H1 (cell line): ENCODE data around the gene GRM4. TPM values are rescaled to one million over a fixed set of nuclear protein-coding genes. Genes with fewer than 3 reads are reported as not detected.
A peak's percentile ranks its signal among the peaks of the same experiment; 100 is the strongest.

Experiments used
- CTCF ChIA-PET: fragments of 300-600 bp; sonication (Branson Sonifier 250); formaldehyde crosslinking; loops from one replicate; lab custom pipeline; 2021; ENCODE audit not compliant: partially characterized antibody; lab: Charles Lee
- POLR2A ChIA-PET: fragments of 300-600 bp; sonication (Branson Sonifier 250); formaldehyde crosslinking; loops from one replicate; lab custom pipeline; 2021; ENCODE audit warnings: inconsistent platforms; ENCODE audit not compliant: partially characterized antibody; lab: Charles Lee
- DNase-seq, 2 experiments: peaks; one replicate each; pipeline versions ENCODE4 v3.0.0 to v3.0.0-alpha.2; 2010 to 2022; ENCODE audit warnings: low spot score in 2 of 2, low read depth in 1 of 2, mixed read lengths in 1 of 2
- FAIRE-seq: peaks from 2 replicates; lab custom pipeline; 2011; peaks lifted over from hg19 to GRCh38; lab: Jason Lieb, UNC
- H2AFZ ChIP-seq: 2 replicates; pipeline ENCODE4 v1.8.1; 2012; ENCODE audit warnings: low read length, inconsistent platforms
- H2AK5ac ChIP-seq: 2 replicates; pipeline ENCODE4 v1.6.1; 2013; ENCODE audit warnings: low read depth, low read length
- H2BK120ac ChIP-seq: replicated peaks from 2 replicates; pipeline ENCODE3; 2013; ENCODE audit warnings: low read depth, low read length, inconsistent platforms
- H2BK12ac ChIP-seq: 2 replicates; pipeline ENCODE4 v1.6.1; 2013; ENCODE audit warnings: low read depth, low read length
- H2BK15ac ChIP-seq: 2 replicates; pipeline ENCODE4 v1.6.1; 2013; ENCODE audit warnings: low read length
- H2BK20ac ChIP-seq: 2 replicates; pipeline ENCODE4 v1.6.1; 2013; ENCODE audit warnings: low read length
- H2BK5ac ChIP-seq: 2 replicates; pipeline ENCODE4 v1.6.1; 2013; ENCODE audit warnings: low read depth, low read length
- H3K14ac ChIP-seq: 2 replicates; pipeline ENCODE4 v1.6.1; 2013; ENCODE audit warnings: inconsistent platforms; ENCODE audit not compliant: insufficient read length
- H3K18ac ChIP-seq: 2 replicates; pipeline ENCODE4 v1.6.1; 2013; ENCODE audit warnings: low read length; ENCODE audit errors: extremely low read depth
- H3K23ac ChIP-seq: 2 replicates; pipeline ENCODE4 v1.6.1; 2013; ENCODE audit warnings: inconsistent platforms; ENCODE audit not compliant: insufficient read length
- H3K23me2 ChIP-seq: 2 replicates; pipeline ENCODE4 v1.6.1; 2013; ENCODE audit warnings: low read depth, low read length
- H3K27ac ChIP-seq: 2 replicates; pipeline ENCODE4 v1.6.1; 2011; ENCODE audit warnings: low read depth, low read length, inconsistent platforms
- H3K27me3 ChIP-seq, 4 experiments: replicated peaks in 1 of 4; 1 replicate in 1 of 4; 2 replicates in 3 of 4; pipeline versions ENCODE4 v1.6.1 to v1.8.1; 2011 to 2013; ENCODE audit warnings: low read length in 3 of 4, mild to moderate bottlenecking in 3 of 4, inconsistent platforms in 2 of 4, mixed read lengths in 2 of 4, moderate library complexity in 1 of 4; ENCODE audit not compliant: control insufficient read depth in 3 of 4, insufficient read depth in 3 of 4; ENCODE audit errors: extremely low read depth in 1 of 4
- H3K36me3 ChIP-seq, 4 experiments: 2 replicates each; pipeline versions ENCODE4 v1.6.1 to v1.8.1; 2011 to 2013; ENCODE audit warnings: mild to moderate bottlenecking in 4 of 4, low read length in 3 of 4, moderate library complexity in 2 of 4, control low read depth in 1 of 4, inconsistent platforms in 1 of 4; ENCODE audit not compliant: insufficient read depth in 4 of 4, control insufficient read depth in 2 of 4
- H3K4ac ChIP-seq: replicated peaks from 2 replicates; pipeline ENCODE3; 2013; ENCODE audit warnings: low read length, low read depth, mixed read lengths, inconsistent platforms; ENCODE audit not compliant: insufficient read length
- H3K4me1 ChIP-seq, 4 experiments: replicated peaks in 1 of 4; 1 replicate in 1 of 4; 2 replicates in 3 of 4; pipeline versions ENCODE4 v1.6.1 to v1.8.1; 2011 to 2013; ENCODE audit warnings: low read length in 3 of 4, inconsistent platforms in 2 of 4, mixed read lengths in 1 of 4; ENCODE audit not compliant: insufficient read depth in 4 of 4, control insufficient read depth in 3 of 4
- H3K4me2 ChIP-seq, 2 experiments: 2 replicates each; pipeline versions ENCODE4 v1.6.1 to v1.8.1; 2011 to 2013; ENCODE audit warnings: low read depth in 2 of 2, low read length in 2 of 2, control low read depth in 1 of 2, inconsistent platforms in 1 of 2, mild to moderate bottlenecking in 1 of 2; ENCODE audit not compliant: insufficient read depth in 1 of 2
- H3K4me3 ChIP-seq, 4 experiments: fragments of 200-600, 300-600 bp in 1 of 4; sonication (generic), shearing (Covaris generic), sonication (Bioruptor Twin) in 1 of 4; 2 replicates each; pipeline versions ENCODE4 v1.5.1 to v1.8.1; 2011 to 2016; ENCODE audit warnings: low read length in 4 of 4, low read depth in 3 of 4, control low read depth in 2 of 4, inconsistent platforms in 2 of 4, mild to moderate bottlenecking in 2 of 4, mixed read lengths in 1 of 4, moderate library complexity in 1 of 4; ENCODE audit not compliant: insufficient read depth in 2 of 4; ENCODE audit errors: extremely low read depth in 1 of 4
- H3K56ac ChIP-seq: replicated peaks from 2 replicates; pipeline ENCODE3; 2013; ENCODE audit warnings: low read depth, mild to moderate bottlenecking, mixed read lengths, low read length, inconsistent platforms; ENCODE audit not compliant: insufficient read length
- H3K79me1 ChIP-seq: 2 replicates; pipeline ENCODE4 v1.6.1; 2013; ENCODE audit warnings: low read depth, low read length, control low read depth
- H3K79me2 ChIP-seq, 2 experiments: 2 replicates each; pipeline versions ENCODE4 v1.6.1 to v1.8.1; 2012 to 2013; ENCODE audit warnings: low read length in 2 of 2, mild to moderate bottlenecking in 2 of 2, inconsistent platforms in 1 of 2; ENCODE audit not compliant: insufficient read depth in 2 of 2, control insufficient read depth in 1 of 2
- H3K9ac ChIP-seq, 4 experiments: replicated peaks in 1 of 4; 1 replicate in 1 of 4; 2 replicates in 3 of 4; pipeline versions ENCODE4 v1.6.1 to v1.8.1; 2011 to 2013; ENCODE audit warnings: low read depth in 3 of 4, low read length in 3 of 4, control low read depth in 2 of 4, mild to moderate bottlenecking in 2 of 4, moderate library complexity in 2 of 4, inconsistent platforms in 1 of 4; ENCODE audit errors: extremely low read depth in 1 of 4
- H3K9me3 ChIP-seq, 2 experiments: 2 replicates each; pipeline versions ENCODE4 v1.6.1 to v1.8.1; 2012 to 2013; ENCODE audit warnings: mild to moderate bottlenecking in 2 of 2, moderate library complexity in 2 of 2, control low read depth in 1 of 2, inconsistent platforms in 1 of 2, low read depth in 1 of 2, low read length in 1 of 2, mixed read lengths in 1 of 2; ENCODE audit not compliant: insufficient read depth in 2 of 2
- H4K20me1 ChIP-seq, 2 experiments: replicated peaks in 1 of 2; 2 replicates each; pipeline versions ENCODE3 to v1.8.1; 2011 to 2013; ENCODE audit warnings: inconsistent platforms in 2 of 2, low read length in 2 of 2, mild to moderate bottlenecking in 1 of 2; ENCODE audit not compliant: insufficient read depth in 2 of 2, control insufficient read depth in 1 of 2
- H4K5ac ChIP-seq: 2 replicates; pipeline ENCODE4 v1.6.1; 2013; ENCODE audit warnings: low read length, low read depth, mixed read lengths, inconsistent platforms; ENCODE audit not compliant: insufficient read length
- H4K8ac ChIP-seq: 2 replicates; pipeline ENCODE4 v1.8.0; 2013; ENCODE audit warnings: mild to moderate bottlenecking, moderate library complexity, low read length, inconsistent platforms; ENCODE audit not compliant: insufficient read depth; ENCODE audit errors: extremely low read depth
- H4K91ac ChIP-seq: replicated peaks from 2 replicates; pipeline ENCODE3; 2013; ENCODE audit warnings: low read length, mixed read lengths, inconsistent platforms; ENCODE audit not compliant: insufficient read length
- PHF8 ChIP-seq: fragments of 200-600 bp; sonication (generic); conservative IDR thresholded peaks from 2 replicates; pipeline ENCODE4 v1.7.1; 2012; ENCODE audit warnings: low read depth, mild to moderate bottlenecking, inconsistent platforms, low read length, moderate library complexity
- WGBS, 2 experiments: shearing (Covaris generic) in 1 of 2; methylation state at CpG; one replicate each; pipeline versions ENCODE4 v1.1.6 to v1.1.7; 2013 to 2015; ENCODE audit warnings: low lambda C conversion rate in 2 of 2, mixed read lengths in 2 of 2, inconsistent platforms in 1 of 2, low coverage in 1 of 2, missing lambda C conversion rate in 1 of 2; ENCODE audit not compliant: insufficient replicate concordance in 2 of 2, insufficient coverage in 1 of 2, insufficient read length in 1 of 2; ENCODE audit errors: extremely low coverage in 1 of 2, missing lambda C conversion rate in 1 of 2; 5-methylcytosine and 5-hydroxymethylcytosine counted together
- polyA plus RNA-seq, 7 experiments: library from polyadenylated mRNA; depleted of rRNA in 3 of 7; stranded (reverse) in 5 of 7; unstranded in 2 of 7; fragments of >200 nt in 5 of 7; fragments of 200-250 nt in 2 of 7; gene quantifications; 1 replicate in 5 of 7; 2 replicates in 1 of 7; 4 replicates in 1 of 7; pipeline versions ENCODE4 v1.2.1 to v1.2.3, GENCODE V29; 2011 to 2013; ENCODE audit warnings: missing spikeins in 2 of 7, mixed read lengths in 2 of 7
- total RNA-seq: library from RNA; stranded (reverse); fragmentation: NEBNext Ultra II Directional; extraction: Animal tissue kit (Norgen Biotek cat#: 25700); gene quantifications from 2 replicates; pipeline ENCODE4 v1.2.1, GENCODE V29; 2021

Gene GRM4
- total and polyA plus RNA-seq, 2 of the 8 experiments (the other 6 are each of a cell fraction or from before 2014, with no cell fraction given) = 19.6 to 21.5 TPM

GRCh38 chr6:34035704-34036356 is 110.1 kb downstream of the GRM4 start:
- no peak overlapping the region for H3K23ac ChIP-seq
- no peak for TF ChIP-seq PHF8
- H2BK5ac ChIP-seq = 0 out of 2 replicates have a peak overlapping the region, but pooled peaks have one; percentile 60
- H2BK120ac ChIP-seq = no peak overlapping the region
- no peak overlapping the region for H2BK15ac ChIP-seq
- H3K9me3 ChIP-seq = no peaks in the 10 kb centered on the region
- DNase-seq (no peak), FAIRE-seq (no peak)
- no peak overlapping the region for H2AFZ ChIP-seq
- H2BK12ac ChIP-seq = no peak overlapping the region
- H2AK5ac ChIP-seq = no peak overlapping the region
- no peaks in the 10 kb centered on the region; a peak in 1 of 4 replicates for H3K79me2 ChIP-seq
- peaks cover 0 to 6% of the 10 kb centered on the region in 2 experiments for H4K20me1 ChIP-seq
- no peak overlapping the region for H3K27ac ChIP-seq
- H3K4me2 ChIP-seq = no peak overlapping the region
- peaks cover 5% of the 10 kb centered on the region for H3K79me1 ChIP-seq
- H3K14ac ChIP-seq = no peak overlapping the region
- no peak overlapping the region for H3K18ac ChIP-seq
- no peak overlapping the region for H3K9ac ChIP-seq
- H4K5ac ChIP-seq = no peak overlapping the region
- no peak overlapping the region for H3K4ac ChIP-seq
- H2BK20ac ChIP-seq = no peak overlapping the region
- no peaks in the 10 kb centered on the region for H3K23me2 ChIP-seq
- H3K4me3 ChIP-seq = no peak overlapping the region
- no peak overlapping the region for H4K8ac ChIP-seq
- H4K91ac ChIP-seq = peak overlapping the region; percentile 41
- H3K36me3 ChIP-seq = no peaks in the 10 kb centered on the region; a peak in 1 of 8 replicates
- WGBS, 2 experiments = 88% methylated on average over 40 of the region's 40 CpGs; no CpG with 5 or more reads in 1 of the 2 experiments
- ChIA-PET CTCF (interaction anchor here (0.7 to 2.8 kb wide), 8 partner anchors 10 to 77 kb away, joined by 3 to 19 read pairs (median 4); no protein-coding TSS in a partner anchor), POLR2A (no interaction called here)
- H3K4me1 ChIP-seq = peaks cover 0 to 6% (median 0%) of the 10 kb centered on the region in 4 experiments; a peak in 1 of 7 replicates
- H3K27me3 ChIP-seq = no peaks in the 10 kb centered on the region
- no peak overlapping the region for H3K56ac ChIP-seq
